ENCODE measurements around the gene TRPM2. TPM values are rescaled to one million over a fixed set of nuclear protein-coding genes. Genes with fewer than 3 reads are reported as not detected.

Gene TRPM2
- total and polyA plus RNA-seq, 2 of the 13 experiments (the other 11 are each of a cell fraction or from before 2014, with no cell fraction given) = 0.07 to 0.20 TPM

DNA sequence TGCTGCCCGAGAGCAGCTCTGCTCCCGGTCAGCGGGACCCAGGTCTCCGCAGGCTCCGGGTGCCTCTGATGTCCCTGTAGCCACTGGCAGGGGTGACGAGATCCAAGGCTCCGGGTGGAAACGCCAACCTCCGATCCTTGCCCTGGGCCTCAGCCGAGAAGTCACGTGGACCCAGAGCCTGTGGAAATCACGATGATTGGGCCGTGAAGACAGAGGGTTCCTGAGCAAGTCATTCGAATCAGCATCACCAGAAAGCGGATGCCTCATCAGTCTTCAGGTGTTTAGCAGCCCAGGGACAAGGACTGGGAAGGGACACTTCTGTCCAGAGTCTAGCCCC is 114.4 kb downstream of the TRPM2 start:
- no peaks in the 10 kb centered on the region for H3K36me3 ChIP-seq (replicated peaks in 1 of 2; ENCODE audit: control insufficient read depth in 1 of 2, insufficient read depth in 2 of 2, low read length in 2 of 2)
- FAIRE-seq (no peak), DNase-seq (ENCODE audit: low spot score) (no peak), ATAC-seq (no peak)
- no peaks in the 10 kb centered on the region for H3K27me3 ChIP-seq (ENCODE audit: control insufficient read depth in 1 of 2, insufficient read depth in 2 of 2, low read length in 2 of 2)
- no peaks in the 10 kb centered on the region for H4K20me1 ChIP-seq (ENCODE audit: insufficient read depth, low read length)
- in situ Hi-C loops (cut with HindIII; ENCODE audit: extremely low pct_ligation_motif_present, low pct_unique_long_range_greater_than_20kb) (no loop called here), intact Hi-C loops (cut with micrococcal nuclease; ENCODE audit: unreplicated experiment) (no loop called here)
- no peak overlapping the region for H3K9ac ChIP-seq (ENCODE audit: insufficient read depth, low read depth, low read length)
- H3K4me2 ChIP-seq (ENCODE audit: low read depth, low read length) = no peak overlapping the region
- 89% methylated on average over 10 of the region's 15 CpGs for WGBS (ENCODE audit: low lambda C conversion rate)
- no peaks in the 10 kb centered on the region for H3K79me2 ChIP-seq (ENCODE audit: insufficient read depth, low read length)
- CTCF ChIA-PET (ENCODE audit: low intra/inter-chr PET ratio, low total read pairs) = no interaction called here
- BruUV-seq (replicated peaks) = no TSS peak
- H3K27ac ChIP-seq (ENCODE audit: extremely low read length, insufficient read depth, low read length) = no peak overlapping the region
- H3K9me3 ChIP-seq (ENCODE audit: low read length) = no peaks in the 10 kb centered on the region
- no peak overlapping the region for H2AFZ ChIP-seq (ENCODE audit: low read length)
- H3K4me3 ChIP-seq (replicated peaks in 1 of 3; ENCODE audit: insufficient read depth in 1 of 3, low read depth in 2 of 3, low read length in 3 of 3) = no peak overlapping the region
- TF ChIP-seq, protein P1, sequence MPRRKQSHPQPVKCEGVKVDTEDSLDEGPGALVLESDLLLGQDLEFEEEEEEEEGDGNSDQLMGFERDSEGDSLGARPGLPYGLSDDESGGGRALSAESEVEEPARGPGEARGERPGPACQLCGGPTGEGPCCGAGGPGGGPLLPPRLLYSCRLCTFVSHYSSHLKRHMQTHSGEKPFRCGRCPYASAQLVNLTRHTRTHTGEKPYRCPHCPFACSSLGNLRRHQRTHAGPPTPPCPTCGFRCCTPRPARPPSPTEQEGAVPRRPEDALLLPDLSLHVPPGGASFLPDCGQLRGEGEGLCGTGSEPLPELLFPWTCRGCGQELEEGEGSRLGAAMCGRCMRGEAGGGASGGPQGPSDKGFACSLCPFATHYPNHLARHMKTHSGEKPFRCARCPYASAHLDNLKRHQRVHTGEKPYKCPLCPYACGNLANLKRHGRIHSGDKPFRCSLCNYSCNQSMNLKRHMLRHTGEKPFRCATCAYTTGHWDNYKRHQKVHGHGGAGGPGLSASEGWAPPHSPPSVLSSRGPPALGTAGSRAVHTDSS (CRISPR knock-in tag; conservative IDR thresholded peaks at IDR 0.05) = no peak
- TF ChIP-seq, protein P2, sequence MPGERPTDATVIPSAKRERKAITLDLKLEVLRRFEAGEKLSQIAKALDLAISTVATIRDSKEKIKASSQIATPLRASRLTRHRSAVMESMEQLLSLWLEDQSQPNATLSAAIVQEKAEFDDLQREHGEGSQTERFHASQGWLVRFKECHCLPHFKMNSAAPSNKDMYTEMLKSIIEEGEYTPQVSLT (CRISPR knock-in tag; IDR thresholded peaks at IDR 0.05; ENCODE audit: borderline replicate concordance, low read depth) = no peak
- TF ChIP-seq, protein P3, sequence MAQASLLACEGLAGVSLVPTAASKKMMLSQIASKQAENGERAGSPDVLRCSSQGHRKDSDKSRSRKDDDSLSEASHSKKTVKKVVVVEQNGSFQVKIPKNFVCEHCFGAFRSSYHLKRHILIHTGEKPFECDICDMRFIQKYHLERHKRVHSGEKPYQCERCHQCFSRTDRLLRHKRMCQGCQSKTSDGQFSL (CRISPR knock-in tag; IDR thresholded peaks at IDR 0.05) = no peak
- TF ChIP-seq ZNF263 (CRISPR knock-in tag; IDR thresholded peaks at IDR 0.05) (no peak), ZNF598 (CRISPR knock-in tag; IDR thresholded peaks at IDR 0.05; ENCODE audit: borderline replicate concordance) (no peak), ZNF605 (CRISPR knock-in tag; IDR thresholded peaks at IDR 0.05) (no peak), ZNF3 (CRISPR knock-in tag; IDR thresholded peaks at IDR 0.05) (no peak), ZNF850 (CRISPR knock-in tag; conservative IDR thresholded peaks at IDR 0.05) (no peak), CC2D1A (CRISPR knock-in tag; IDR thresholded peaks at IDR 0.05) (no peak), NRL (CRISPR knock-in tag; IDR thresholded peaks at IDR 0.05; ENCODE audit: borderline replicate concordance) (no peak)
- TF ChIP-seq, protein P4, sequence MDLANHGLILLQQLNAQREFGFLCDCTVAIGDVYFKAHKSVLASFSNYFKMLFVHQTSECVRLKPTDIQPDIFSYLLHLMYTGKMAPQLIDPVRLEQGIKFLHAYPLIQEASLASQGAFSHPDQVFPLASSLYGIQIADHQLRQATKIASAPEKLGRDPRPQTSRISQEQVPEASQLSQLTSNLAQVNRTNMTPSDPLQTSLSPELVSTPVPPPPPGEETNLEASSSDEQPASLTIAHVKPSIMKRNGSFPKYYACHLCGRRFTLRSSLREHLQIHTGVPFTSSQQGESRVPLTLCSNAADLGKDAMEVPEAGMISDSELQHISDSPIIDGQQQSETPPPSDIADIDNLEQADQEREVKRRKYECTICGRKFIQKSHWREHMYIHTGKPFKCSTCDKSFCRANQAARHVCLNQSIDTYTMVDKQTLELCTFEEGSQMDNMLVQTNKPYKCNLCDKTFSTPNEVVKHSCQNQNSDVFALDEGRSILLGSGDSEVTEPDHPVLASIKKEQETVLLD (CRISPR knock-in tag; IDR thresholded peaks at IDR 0.05; ENCODE audit: low read depth) = no peak
- TF ChIP-seq, protein P5, sequence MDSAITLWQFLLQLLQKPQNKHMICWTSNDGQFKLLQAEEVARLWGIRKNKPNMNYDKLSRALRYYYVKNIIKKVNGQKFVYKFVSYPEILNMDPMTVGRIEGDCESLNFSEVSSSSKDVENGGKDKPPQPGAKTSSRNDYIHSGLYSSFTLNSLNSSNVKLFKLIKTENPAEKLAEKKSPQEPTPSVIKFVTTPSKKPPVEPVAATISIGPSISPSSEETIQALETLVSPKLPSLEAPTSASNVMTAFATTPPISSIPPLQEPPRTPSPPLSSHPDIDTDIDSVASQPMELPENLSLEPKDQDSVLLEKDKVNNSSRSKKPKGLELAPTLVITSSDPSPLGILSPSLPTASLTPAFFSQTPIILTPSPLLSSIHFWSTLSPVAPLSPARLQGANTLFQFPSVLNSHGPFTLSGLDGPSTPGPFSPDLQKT (CRISPR knock-in tag; IDR thresholded peaks at IDR 0.05; ENCODE audit: borderline replicate concordance) = no peak
- no peaks in the 10 kb centered on the region for H3K4me1 ChIP-seq (ENCODE audit: insufficient read depth, low read length)
- POLR2A ChIA-PET = no interaction called here

All from HepG2 (cell line).